Muscle layer of colon (tissue), 2 donors: ENCODE measurements around the gene IFITM10.

Experiments
- H3K27ac ChIP-seq: one replicate; pipeline ENCODE4 v1.7.0; 2013; ENCODE audit warnings: low read depth, mild to moderate bottlenecking, low read length, moderate library complexity
- H3K27me3 ChIP-seq, 2 donors: one replicate each; pipeline ENCODE4 v1.7.0; 2013; ENCODE audit warnings: low read length in 2 of 2, mild to moderate bottlenecking in 2 of 2; ENCODE audit not compliant: insufficient read depth in 2 of 2, control insufficient read depth in 1 of 2
- H3K36me3 ChIP-seq: one replicate; pipeline ENCODE4 v1.7.0; 2013; ENCODE audit warnings: mild to moderate bottlenecking, low read length; ENCODE audit not compliant: insufficient read depth
- H3K4me1 ChIP-seq: one replicate; pipeline ENCODE4 v1.7.0; 2013; ENCODE audit warnings: mild to moderate bottlenecking, low read length; ENCODE audit not compliant: insufficient read depth
- H3K4me3 ChIP-seq, 2 donors: one replicate each; pipeline ENCODE4 v1.7.0; 2013; ENCODE audit warnings: low read length in 2 of 2, low read depth in 1 of 2, mild to moderate bottlenecking in 1 of 2, moderate library complexity in 1 of 2
- H3K9ac ChIP-seq: one replicate; pipeline ENCODE4 v1.7.0; 2013; ENCODE audit warnings: low read length
- H3K9me3 ChIP-seq: one replicate; pipeline ENCODE4 v1.7.0; 2013; ENCODE audit warnings: mild to moderate bottlenecking, low read length
- donor health status: abdominal sarcoma.
- donor health status: Adenocarcinoma of cecum.

The IFITM10 gene

GRCh38 chr11:1759851-1760220 lies 9.4 kb upstream of the IFITM10 start:
- H3K9me3 ChIP-seq, result no peaks in the 10 kb centered on the region
- H3K36me3 ChIP-seq, result peaks cover 28% of the 10 kb centered on the region
- no peak overlapping the region for H3K4me3 ChIP-seq
- H3K4me1 ChIP-seq, result peaks cover 33% of the 10 kb centered on the region
- H3K27ac ChIP-seq, result no peak overlapping the region
- no peaks in the 10 kb centered on the region for H3K27me3 ChIP-seq
- no peak overlapping the region for H3K9ac ChIP-seq

GRCh38 chr11:1759151-1759850 lies 8.9 kb upstream of the IFITM10 start:
- Histone ChIP-seq H3K4me1 (peaks cover 33% of the 10 kb centered on the region), H3K4me3 (no peak overlapping the region), H3K36me3 (peaks cover 31% of the 10 kb centered on the region), H3K9ac (no peak overlapping the region), H3K27ac (no peak overlapping the region), H3K27me3 (no peaks in the 10 kb centered on the region), H3K9me3 (no peaks in the 10 kb centered on the region)

GRCh38 chr11:1758611-1759150 lies 8.3 kb upstream of the IFITM10 start:
- Histone ChIP-seq H3K4me3 (no peak overlapping the region), H3K36me3 (peaks cover 36% of the 10 kb centered on the region), H3K9ac (no peak overlapping the region), H3K9me3 (no peaks in the 10 kb centered on the region), H3K4me1 (peaks cover 33% of the 10 kb centered on the region), H3K27me3 (no peaks in the 10 kb centered on the region), H3K27ac (no peak overlapping the region)

- no peak overlapping the region for H3K27ac ChIP-seq
- H3K27me3 ChIP-seq, result no peaks in the 10 kb centered on the region
- H3K4me1 ChIP-seq, result peaks cover 33% of the 10 kb centered on the region
- H3K9me3 ChIP-seq, result no peaks in the 10 kb centered on the region
- peaks cover 37% of the 10 kb centered on the region for H3K36me3 ChIP-seq
- no peak overlapping the region for H3K9ac ChIP-seq
- no peak overlapping the region for H3K4me3 ChIP-seq
These were observed 7.6 kb upstream of the IFITM10 start for GRCh38 chr11:1757861-1758610.

GRCh38 chr11:1756791-1757771 lies 6.7 kb upstream of the IFITM10 start:
- Histone ChIP-seq H3K4me1 (peaks cover 23% of the 10 kb centered on the region), H3K27ac (no peak overlapping the region), H3K9ac (no peak overlapping the region), H3K4me3 (no peak overlapping the region), H3K36me3 (peaks cover 43% of the 10 kb centered on the region), H3K9me3 (no peaks in the 10 kb centered on the region), H3K27me3 (no peaks in the 10 kb centered on the region)

GRCh38 chr11:1755692-1756561 lies 5.5 kb upstream of the IFITM10 start:
- no peak overlapping the region for H3K4me3 ChIP-seq
- H3K9ac ChIP-seq, result no peak overlapping the region
- peaks cover 38% of the 10 kb centered on the region for H3K36me3 ChIP-seq
- peaks cover 12% of the 10 kb centered on the region for H3K4me1 ChIP-seq
- H3K9me3 ChIP-seq, result no peaks in the 10 kb centered on the region
- peaks cover 0 to 1% of the 10 kb centered on the region in 2 donors for H3K27me3 ChIP-seq
- H3K27ac ChIP-seq, result no peak overlapping the region

- H3K4me1 ChIP-seq, result peaks cover 8% of the 10 kb centered on the region
- H3K27me3 ChIP-seq, result peaks cover 0 to 6% of the 10 kb centered on the region in 2 donors
- no peaks in the 10 kb centered on the region for H3K9me3 ChIP-seq
- H3K36me3 ChIP-seq, result peaks cover 38% of the 10 kb centered on the region
- H3K4me3 ChIP-seq, result no peak overlapping the region
- H3K9ac ChIP-seq, result no peak overlapping the region
- no peak overlapping the region for H3K27ac ChIP-seq
These were observed 4.9 kb upstream of the IFITM10 start for GRCh38 chr11:1755344-1755691.

- H3K36me3 ChIP-seq, result peaks cover 38% of the 10 kb centered on the region
- H3K9me3 ChIP-seq, result no peaks in the 10 kb centered on the region
- peaks cover 0 to 8% of the 10 kb centered on the region in 2 donors for H3K27me3 ChIP-seq
- no peak overlapping the region for H3K4me3 ChIP-seq
- H3K27ac ChIP-seq, result no peak overlapping the region
- no peak overlapping the region for H3K9ac ChIP-seq
- peaks cover under 1% of the 10 kb centered on the region for H3K4me1 ChIP-seq
These were observed 4.2 kb upstream of the IFITM10 start for GRCh38 chr11:1754376-1755150.

- peaks cover 38% of the 10 kb centered on the region for H3K36me3 ChIP-seq
- H3K4me1 ChIP-seq, result no peaks in the 10 kb centered on the region
- H3K9me3 ChIP-seq, result no peaks in the 10 kb centered on the region
- H3K27ac ChIP-seq, result no peak overlapping the region
- no peak overlapping the region for H3K9ac ChIP-seq
- H3K27me3 ChIP-seq, result peaks cover 0 to 12% of the 10 kb centered on the region in 2 donors
- no peak overlapping the region for H3K4me3 ChIP-seq
These were observed 3.5 kb upstream of the IFITM10 start for GRCh38 chr11:1753929-1754305.
